HEK293 (cell line): ENCODE measurements around the gene PRXL2B.
A peak's percentile ranks its signal among the peaks of the same experiment; 100 is the strongest.

Experiments used
- BCL11A ChIP-seq: fragments of 450-650 bp; formaldehyde crosslinking; IDR thresholded peaks from 2 replicates; pipeline ENCODE4 v1.5.1; 2016; ENCODE audit warnings: low read depth, missing biosample characterization, missing genetic modification characterization
- IKZF3 ChIP-seq: fragments of 450-650 bp; IDR thresholded peaks from 2 replicates; pipeline ENCODE4 v1.5.0; 2018; ENCODE audit warnings: missing biosample characterization, mild to moderate bottlenecking, missing genetic modification characterization, moderate library complexity
- KLF1 ChIP-seq: fragments of 450-650 bp; formaldehyde crosslinking; IDR thresholded peaks from 2 replicates; pipeline ENCODE4 v1.5.1; 2016; ENCODE audit warnings: missing biosample characterization, missing genetic modification characterization
- ZBTB1 ChIP-seq: fragments of 450-650 bp; formaldehyde crosslinking; IDR thresholded peaks from 2 replicates; pipeline ENCODE4 v1.5.1; 2016; ENCODE audit warnings: missing biosample characterization, missing genetic modification characterization
- ZBTB21 ChIP-seq: fragments of 450-650 bp; formaldehyde crosslinking; IDR thresholded peaks from 2 replicates; pipeline ENCODE4 v1.5.1; 2017; ENCODE audit warnings: missing biosample characterization, missing genetic modification characterization
- ZBTB44 ChIP-seq: fragments of 450-650 bp; IDR thresholded peaks from 2 replicates; pipeline ENCODE4 v1.5.1; 2018; ENCODE audit warnings: missing biosample characterization, mild to moderate bottlenecking, missing genetic modification characterization
- ZFP41 ChIP-seq: fragments of 450-650 bp; formaldehyde crosslinking; IDR thresholded peaks from 2 replicates; pipeline ENCODE4 v1.5.1; 2016; ENCODE audit warnings: missing biosample characterization, missing genetic modification characterization, borderline replicate concordance
- ZNF114 ChIP-seq: fragments of 450-650 bp; formaldehyde crosslinking; IDR thresholded peaks from 2 replicates; pipeline ENCODE4 v1.5.0; 2017; ENCODE audit warnings: missing biosample characterization, missing genetic modification characterization
- ZNF146 ChIP-seq: fragments of 450-650 bp; formaldehyde crosslinking; IDR thresholded peaks from 2 replicates; pipeline ENCODE4 v1.5.1; 2016; ENCODE audit warnings: missing biosample characterization, missing genetic modification characterization
- ZNF148 ChIP-seq: fragments of 450-650 bp; formaldehyde crosslinking; IDR thresholded peaks from 2 replicates; pipeline ENCODE4 v1.5.0; 2017; ENCODE audit warnings: missing biosample characterization, missing genetic modification characterization, borderline replicate concordance
- ZNF169 ChIP-seq: fragments of 450-650 bp; formaldehyde crosslinking; IDR thresholded peaks from 2 replicates; pipeline ENCODE4 v1.5.1; 2016; ENCODE audit warnings: missing biosample characterization, missing genetic modification characterization
- ZNF2 ChIP-seq: fragments of 450-650 bp; formaldehyde crosslinking; IDR thresholded peaks from 2 replicates; pipeline ENCODE4 v1.5.1; 2016; ENCODE audit warnings: missing biosample characterization, missing genetic modification characterization
- ZNF266 ChIP-seq: fragments of 450-650 bp; formaldehyde crosslinking; IDR thresholded peaks from 2 replicates; pipeline ENCODE4 v1.5.1; 2016; ENCODE audit warnings: missing biosample characterization, missing genetic modification characterization, low read depth
- ZNF292 ChIP-seq: fragments of 450-650 bp; formaldehyde crosslinking; IDR thresholded peaks from 2 replicates; pipeline ENCODE4 v1.5.1; 2016; ENCODE audit warnings: low read depth, missing biosample characterization, missing genetic modification characterization, borderline replicate concordance
- ZNF362 ChIP-seq: fragments of 450-650 bp; formaldehyde crosslinking; IDR thresholded peaks from 2 replicates; pipeline ENCODE4 v1.5.1; 2016; ENCODE audit warnings: missing biosample characterization, missing genetic modification characterization
- ZNF366 ChIP-seq: fragments of 450-650 bp; formaldehyde crosslinking; conservative IDR thresholded peaks from 2 replicates; pipeline ENCODE4 v1.5.1; 2016; ENCODE audit warnings: missing biosample characterization, missing genetic modification characterization
- ZNF391 ChIP-seq: fragments of 450-650 bp; formaldehyde crosslinking; IDR thresholded peaks from 2 replicates; pipeline ENCODE4 v1.5.1; 2016; ENCODE audit warnings: low read depth, missing biosample characterization, missing genetic modification characterization, borderline replicate concordance
- ZNF473 ChIP-seq: fragments of 450-650 bp; formaldehyde crosslinking; IDR thresholded peaks from 2 replicates; pipeline ENCODE4 v1.5.1; 2017; ENCODE audit warnings: missing biosample characterization, missing genetic modification characterization
- ZNF488 ChIP-seq: fragments of 450-650 bp; formaldehyde crosslinking; IDR thresholded peaks from 2 replicates; pipeline ENCODE4 v1.5.1; 2016; ENCODE audit warnings: missing biosample characterization, missing genetic modification characterization
- ZNF510 ChIP-seq: fragments of 450-650 bp; formaldehyde crosslinking; IDR thresholded peaks from 2 replicates; pipeline ENCODE4 v1.5.1; 2018; ENCODE audit warnings: mild to moderate bottlenecking, missing genetic modification characterization, missing biosample characterization; ENCODE audit not compliant: insufficient replicate concordance
- ZNF513 ChIP-seq: fragments of 450-650 bp; IDR thresholded peaks from 2 replicates; pipeline ENCODE4 v1.5.1; 2018; ENCODE audit warnings: missing biosample characterization, missing genetic modification characterization
- ZNF549 ChIP-seq: fragments of 450-650 bp; IDR thresholded peaks from 2 replicates; pipeline ENCODE4 v1.5.1; 2018; ENCODE audit warnings: missing biosample characterization, missing genetic modification characterization, mild to moderate bottlenecking, inconsistent platforms, moderate library complexity
- ZNF670 ChIP-seq: fragments of 450-650 bp; formaldehyde crosslinking; IDR thresholded peaks from 2 replicates; pipeline ENCODE4 v1.5.1; 2016; ENCODE audit warnings: missing biosample characterization, missing genetic modification characterization, low read depth
- ZNF704 ChIP-seq: fragments of 450-650 bp; formaldehyde crosslinking; IDR thresholded peaks from 2 replicates; pipeline ENCODE4 v1.5.1; 2016; ENCODE audit warnings: missing biosample characterization, missing genetic modification characterization
- ZNF707 ChIP-seq: fragments of 450-650 bp; formaldehyde crosslinking; IDR thresholded peaks from 2 replicates; pipeline ENCODE4 v1.5.1; 2016; ENCODE audit warnings: missing biosample characterization, missing genetic modification characterization
- ZNF830 ChIP-seq: fragments of 450-650 bp; IDR thresholded peaks from 2 replicates; pipeline ENCODE4 v1.5.0; 2018; ENCODE audit warnings: missing biosample characterization, missing genetic modification characterization, low read depth, mild to moderate bottlenecking, moderate library complexity
- ZSCAN16 ChIP-seq: fragments of 450-650 bp; formaldehyde crosslinking; IDR thresholded peaks from 2 replicates; pipeline ENCODE4 v1.5.1; 2016; ENCODE audit warnings: missing biosample characterization, missing genetic modification characterization
- TF ChIP-seq, protein P1 (sequence below): fragments of 450-650 bp; formaldehyde crosslinking; IDR thresholded peaks from 2 replicates; pipeline ENCODE4 v1.5.1; 2016; ENCODE audit warnings: missing biosample characterization, missing genetic modification characterization

Gene PRXL2B

GRCh38 chr1:2586154-2587070 lies at the start of gene PRXL2B (continued):
- TF ChIP-seq ZNF830 (tag by site-specific recombination) (no peak), ZNF707 (no peak), ZNF510 (tag by site-specific recombination) (no peak), ZNF670 (tag by site-specific recombination) (no peak), IKZF3 (tag by site-specific recombination) (peak; percentile 86), ZNF292 (tag by site-specific recombination) (no peak), ZNF2 (tag by site-specific recombination) (no peak), ZNF391 (tag by site-specific recombination) (no peak), ZNF148 (tag by site-specific recombination) (no peak), ZBTB44 (tag by site-specific recombination) (no peak), ZBTB21 (no peak), BCL11A (tag by site-specific recombination) (no peak), ZNF146 (tag by site-specific recombination) (no peak), ZNF169 (no peak), ZNF513 (tag by site-specific recombination) (no peak), ZBTB1 (no peak), ZNF704 (tag by site-specific recombination) (no peak), ZNF473 (tag by site-specific recombination) (no peak), KLF1 (tag by site-specific recombination) (peak; percentile 66), ZNF366 (no peak), ZNF266 (tag by site-specific recombination) (no peak), ZNF549 (tag by site-specific recombination) (no peak), ZSCAN16 (tag by site-specific recombination) (no peak), ZNF114 (no peak), ZFP41 (no peak), ZNF362 (tag by site-specific recombination) (no peak), ZNF488 (tag by site-specific recombination) (no peak)
- TF ChIP-seq, protein P1, sequence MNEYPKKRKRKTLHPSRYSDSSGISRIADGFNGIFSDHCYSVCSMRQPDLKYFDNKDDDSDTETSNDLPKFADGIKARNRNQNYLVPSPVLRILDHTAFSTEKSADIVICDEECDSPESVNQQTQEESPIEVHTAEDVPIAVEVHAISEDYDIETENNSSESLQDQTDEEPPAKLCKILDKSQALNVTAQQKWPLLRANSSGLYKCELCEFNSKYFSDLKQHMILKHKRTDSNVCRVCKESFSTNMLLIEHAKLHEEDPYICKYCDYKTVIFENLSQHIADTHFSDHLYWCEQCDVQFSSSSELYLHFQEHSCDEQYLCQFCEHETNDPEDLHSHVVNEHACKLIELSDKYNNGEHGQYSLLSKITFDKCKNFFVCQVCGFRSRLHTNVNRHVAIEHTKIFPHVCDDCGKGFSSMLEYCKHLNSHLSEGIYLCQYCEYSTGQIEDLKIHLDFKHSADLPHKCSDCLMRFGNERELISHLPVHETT (tag by site-specific recombination) = no peak
